Prostate gland (tissue), 2 donors: ENCODE data around the gene SLC10A3.

ENCODE experiments used
- POLR2A ChIP-seq: fragments of 450-650 bp; IDR thresholded peaks from one replicate; pipeline ENCODE4 v1.6.1; 2016; ENCODE audit warnings: antibody characterized with exemption, mild to moderate bottlenecking
- POLR2AphosphoS5 ChIP-seq: sonication (generic); formaldehyde crosslinking; IDR thresholded peaks from one replicate; pipeline ENCODE4 v1.6.1; 2017; ENCODE audit warnings: antibody characterized with exemption
- TF ChIP-seq, protein P1 (sequence below), 4 experiments: fragments of 200-600 bp in 2 of 4; fragments of 450-650 bp in 2 of 4; sonication (generic) in 2 of 4; IDR thresholded peaks; 1 replicate in 3 of 4; 2 replicates in 1 of 4; pipeline ENCODE4 v1.5.1; 2016 to 2019; ENCODE audit warnings: antibody characterized with exemption in 4 of 4, mild to moderate bottlenecking in 2 of 4, moderate library complexity in 2 of 4

- TF ChIP-seq POLR2AphosphoS5: no peak
- TF ChIP-seq, protein P1, sequence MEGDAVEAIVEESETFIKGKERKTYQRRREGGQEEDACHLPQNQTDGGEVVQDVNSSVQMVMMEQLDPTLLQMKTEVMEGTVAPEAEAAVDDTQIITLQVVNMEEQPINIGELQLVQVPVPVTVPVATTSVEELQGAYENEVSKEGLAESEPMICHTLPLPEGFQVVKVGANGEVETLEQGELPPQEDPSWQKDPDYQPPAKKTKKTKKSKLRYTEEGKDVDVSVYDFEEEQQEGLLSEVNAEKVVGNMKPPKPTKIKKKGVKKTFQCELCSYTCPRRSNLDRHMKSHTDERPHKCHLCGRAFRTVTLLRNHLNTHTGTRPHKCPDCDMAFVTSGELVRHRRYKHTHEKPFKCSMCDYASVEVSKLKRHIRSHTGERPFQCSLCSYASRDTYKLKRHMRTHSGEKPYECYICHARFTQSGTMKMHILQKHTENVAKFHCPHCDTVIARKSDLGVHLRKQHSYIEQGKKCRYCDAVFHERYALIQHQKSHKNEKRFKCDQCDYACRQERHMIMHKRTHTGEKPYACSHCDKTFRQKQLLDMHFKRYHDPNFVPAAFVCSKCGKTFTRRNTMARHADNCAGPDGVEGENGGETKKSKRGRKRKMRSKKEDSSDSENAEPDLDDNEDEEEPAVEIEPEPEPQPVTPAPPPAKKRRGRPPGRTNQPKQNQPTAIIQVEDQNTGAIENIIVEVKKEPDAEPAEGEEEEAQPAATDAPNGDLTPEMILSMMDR (IDR thresholded peaks at IDR 0.05): no peak
- no peak for TF ChIP-seq POLR2A
These were observed 24.9 kb upstream of the SLC10A3 start for GRCh38 chrX:154515090-154515965.
